Measurements from ENCODE around the gene IL12B. TPM values are rescaled to one million over a fixed set of nuclear protein-coding genes. Genes with fewer than 3 reads are reported as not detected.
"Not testable (repeated sequence)": the region's sequence is repeated elsewhere in the genome, so short reads cannot be mapped to it uniquely, and the experiment has no call there.

IL12B gene
- polyA plus RNA-seq, 1 donor from 2014 or later, result not detected

DNA sequence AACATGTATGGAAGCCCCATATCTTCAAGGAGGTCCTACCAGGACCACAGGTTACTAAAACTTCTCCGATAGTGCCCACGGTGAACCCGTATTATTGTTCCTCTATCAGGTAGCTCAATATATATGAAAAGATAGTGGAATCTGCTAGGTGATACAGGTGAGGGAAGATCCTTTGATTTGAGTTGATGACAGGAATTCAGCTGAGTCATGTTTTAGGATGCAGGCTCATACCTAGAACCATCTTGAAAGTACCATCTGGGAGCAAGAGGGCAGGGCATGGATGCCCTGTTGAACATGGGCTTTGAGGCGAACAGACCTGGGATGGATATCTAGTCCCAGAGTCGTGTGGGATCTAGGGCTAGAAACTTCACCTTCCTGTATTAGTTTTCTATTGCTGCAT, 35.4 kb downstream of the IL12B start:
- no peak overlapping the region for H3K27ac Mint-ChIP-seq
- no peak overlapping the region for H3K4me3 Mint-ChIP-seq
- peaks cover 1 to 21% (median 17%) of the 10 kb centered on the region in 3 donors for H3K9me3 Mint-ChIP-seq
- no peaks in the 10 kb centered on the region for H3K4me1 Mint-ChIP-seq
- peaks cover 6% of the 10 kb centered on the region for H3K36me3 Mint-ChIP-seq
- no peaks in the 10 kb centered on the region for H3K27me3 Mint-ChIP-seq

DNA sequence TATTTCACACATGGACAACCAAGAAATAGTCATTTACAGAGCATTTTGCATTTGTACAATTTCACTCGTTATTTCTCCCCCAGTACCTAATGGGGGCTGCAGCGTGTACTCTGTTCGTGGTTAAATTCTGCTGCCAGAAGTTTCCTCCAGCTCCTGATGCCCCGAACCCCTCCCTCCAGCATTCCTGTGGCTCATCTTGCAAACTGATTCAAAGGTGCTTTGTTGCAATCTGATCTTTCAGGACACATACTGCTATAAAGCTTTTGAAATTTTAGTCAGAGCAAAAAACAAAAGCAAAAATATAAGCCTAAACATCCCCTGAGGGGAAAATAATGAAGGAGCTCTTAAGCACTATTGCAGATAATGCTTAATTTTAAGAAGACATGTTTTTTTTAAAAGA, 39.5 kb downstream of the IL12B start:
- no peaks in the 10 kb centered on the region for H3K4me1 Mint-ChIP-seq
- H3K4me3 Mint-ChIP-seq, result no peak overlapping the region
- H3K27ac Mint-ChIP-seq, result no peak overlapping the region
- no peaks in the 10 kb centered on the region for H3K27me3 Mint-ChIP-seq
- no peaks in the 10 kb centered on the region for H3K36me3 Mint-ChIP-seq
- no peaks in the 10 kb centered on the region for H3K9me3 Mint-ChIP-seq

DNA sequence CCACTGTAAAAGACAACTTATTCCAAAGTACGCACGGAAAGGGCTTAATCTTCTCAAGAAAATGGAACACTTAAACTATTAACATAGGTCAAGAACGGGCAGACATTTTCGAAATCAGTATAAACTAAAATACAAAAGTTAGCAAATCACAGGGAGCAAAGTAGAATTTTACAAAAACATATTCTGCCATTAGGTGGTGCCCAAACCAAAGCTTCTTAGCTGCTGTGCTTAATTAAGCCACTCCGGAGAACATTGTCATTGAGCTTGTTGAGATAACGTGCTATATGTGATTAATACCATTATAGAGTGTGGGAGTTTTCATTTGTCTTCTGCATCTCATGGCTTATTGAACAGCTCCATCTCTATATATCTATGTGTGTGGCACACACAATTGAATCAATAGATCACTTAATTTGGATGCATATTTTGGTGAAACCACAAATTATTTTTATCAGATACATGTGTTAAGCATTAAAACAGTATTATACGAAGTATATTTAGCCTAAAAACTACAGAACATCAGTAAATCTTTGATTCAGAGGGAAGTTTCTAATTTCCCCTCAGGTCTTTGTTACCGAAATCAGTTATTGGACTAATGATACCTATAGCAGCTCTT, 43.8 kb downstream of the IL12B start:
- Mint-ChIP-seq H3K4me1 (no peaks in the 10 kb centered on the region), H3K36me3 (no peaks in the 10 kb centered on the region), H3K4me3 (no peak overlapping the region), H3K27me3 (no peaks in the 10 kb centered on the region), H3K9me3 (no peaks in the 10 kb centered on the region), H3K27ac (no peak overlapping the region)

DNA sequence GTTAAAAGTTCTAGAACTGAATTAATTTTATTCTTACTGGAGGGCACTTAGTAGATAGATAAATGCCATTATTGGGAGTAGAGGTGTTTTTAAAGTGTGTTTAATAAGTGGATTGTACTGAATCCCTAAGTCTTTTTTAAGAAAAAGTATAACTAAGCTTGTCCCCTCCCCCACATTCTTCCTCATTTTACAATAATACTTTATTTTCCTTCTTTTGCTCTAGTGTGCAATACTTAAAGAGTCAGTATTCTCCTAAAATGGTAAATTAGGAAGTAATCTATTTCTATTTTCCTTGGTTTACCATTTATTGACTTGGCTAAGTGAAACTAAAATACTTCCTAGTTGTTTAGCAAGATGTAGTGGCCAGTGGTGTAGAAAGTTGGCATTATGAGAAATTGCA, 55.6 kb downstream of the IL12B start:
- H3K27ac Mint-ChIP-seq, result no peak overlapping the region
- no peak overlapping the region for H3K4me3 Mint-ChIP-seq
- H3K27me3 Mint-ChIP-seq, result no peaks in the 10 kb centered on the region
- peaks cover 6% of the 10 kb centered on the region for H3K36me3 Mint-ChIP-seq
- no peaks in the 10 kb centered on the region for H3K9me3 Mint-ChIP-seq
- H3K4me1 Mint-ChIP-seq, result peaks cover 2 to 6% (median 2%) of the 10 kb centered on the region in 3 donors

DNA sequence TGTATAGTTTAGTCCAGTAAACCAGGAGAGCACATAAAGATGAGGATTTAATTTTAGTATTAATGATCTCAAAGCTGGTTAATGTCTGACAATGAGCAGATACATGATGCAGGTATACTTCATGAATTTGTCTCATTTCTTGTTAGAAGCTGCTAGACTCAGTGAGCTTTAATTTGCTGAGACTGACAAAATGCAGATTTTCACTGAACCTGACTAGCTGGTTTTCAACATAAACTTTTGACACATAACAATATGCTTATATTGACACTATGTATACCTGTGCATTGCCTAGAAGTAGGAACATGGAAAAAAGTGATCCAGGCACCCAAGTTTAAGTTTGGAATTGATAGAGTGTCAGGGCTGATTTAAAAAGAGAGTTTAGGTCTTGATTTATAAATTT, 56.4 kb downstream of the IL12B start:
- H3K4me1 Mint-ChIP-seq, result peaks cover 2 to 7% (median 3%) of the 10 kb centered on the region in 3 donors
- H3K27ac Mint-ChIP-seq, result no peak overlapping the region
- H3K4me3 Mint-ChIP-seq, result no peak overlapping the region
- H3K36me3 Mint-ChIP-seq, result peaks cover 4% of the 10 kb centered on the region
- H3K9me3 Mint-ChIP-seq, result no peaks in the 10 kb centered on the region
- no peaks in the 10 kb centered on the region for H3K27me3 Mint-ChIP-seq

DNA sequence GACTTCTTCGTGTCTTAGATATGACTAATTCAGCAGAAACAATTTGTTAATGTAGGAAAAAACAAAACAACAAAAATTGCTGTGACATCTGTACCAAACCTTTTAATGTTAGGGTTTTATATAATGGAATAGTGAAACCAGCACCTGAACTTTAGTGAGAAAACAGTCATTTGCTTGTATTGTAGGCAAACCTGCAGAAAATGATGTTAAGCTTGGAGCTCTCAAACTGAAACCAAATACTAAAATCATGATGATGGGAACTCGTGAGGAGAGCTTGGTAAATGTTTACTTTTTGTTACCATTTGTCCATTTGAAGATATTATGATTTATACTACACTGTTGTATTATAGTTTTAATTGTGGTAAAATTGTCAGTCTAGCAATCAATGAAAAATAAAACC, 60.6 kb downstream of the IL12B start:
- no peak overlapping the region for H3K4me3 Mint-ChIP-seq
- no peaks in the 10 kb centered on the region for H3K27me3 Mint-ChIP-seq
- H3K36me3 Mint-ChIP-seq, result peaks cover 10% of the 10 kb centered on the region
- H3K4me1 Mint-ChIP-seq, result peaks cover 7 to 10% (median 8%) of the 10 kb centered on the region in 3 donors
- H3K9me3 Mint-ChIP-seq, result peaks cover 0 to 12% (median 5%) of the 10 kb centered on the region in 3 donors
- no peak overlapping the region for H3K27ac Mint-ChIP-seq

DNA sequence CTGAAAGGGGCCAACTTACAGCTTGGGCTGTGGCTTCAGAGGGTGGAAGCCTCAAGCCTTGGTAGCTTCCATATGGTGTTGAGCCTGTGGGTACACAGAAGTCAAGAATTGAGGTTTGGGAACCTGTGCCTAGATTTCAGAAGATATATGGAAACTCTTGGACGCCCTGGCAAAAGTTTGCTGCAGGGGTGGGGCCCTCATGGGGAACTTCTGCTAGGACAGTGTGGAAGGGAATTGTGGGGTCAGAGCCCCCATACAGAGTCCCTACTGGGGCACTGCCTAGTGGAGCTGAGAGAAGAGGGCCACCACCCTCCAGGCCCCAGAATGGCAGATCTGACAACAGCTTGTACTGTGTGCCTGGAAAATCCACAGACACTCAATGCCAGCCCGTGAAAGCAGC, 63.5 kb downstream of the IL12B start:
- H3K4me3 Mint-ChIP-seq, H3K36me3 Mint-ChIP-seq, H3K27ac Mint-ChIP-seq, H3K27me3 Mint-ChIP-seq: not testable (repeated sequence)
- Mint-ChIP-seq H3K9me3 (peaks cover 0 to 12% (median 5%) of the 10 kb centered on the region in 3 donors), H3K4me1 (peaks cover 18 to 28% (median 24%) of the 10 kb centered on the region in 3 donors)

Other genes starting within 250 kb of the IL12B start
- gene EBF1, start 230.6 kb downstream of the IL12B start, polyA plus RNA-seq, result 47.0 TPM
- 15.6 TPM for gene RNF145, start 120.9 kb downstream of the IL12B start, polyA plus RNA-seq
- 45.1 TPM for gene UBLCP1, start 67.2 kb downstream of the IL12B start, polyA plus RNA-seq

All from IgD-negative memory B cell (primary cell).